Neural progenitor cell (in vitro differentiated cells): Measurements from ENCODE around the gene SLX4IP. TPM values are rescaled to one million over a fixed set of nuclear protein-coding genes. Genes with fewer than 3 reads are reported as not detected.

Source experiments
- DNase-seq: peaks from one replicate; pipeline ENCODE4 v3.0.0-alpha.2; 2016; ENCODE audit warnings: low spot score
- H2AFZ ChIP-seq: fragments of 200-600 bp; sonication (generic); replicated peaks from 2 replicates; pipeline ENCODE4 v1.6.1; 2016; ENCODE audit warnings: antibody characterized with exemption
- H3F3A ChIP-seq: fragments of 200-600 bp; sonication (generic); 2 replicates; pipeline ENCODE4 v1.6.1; 2016; ENCODE audit warnings: antibody characterized with exemption, low read depth
- H3K27ac ChIP-seq: fragments of 200-600 bp; sonication (generic); 2 replicates; pipeline ENCODE4 v1.5.1; 2016; ENCODE audit warnings: mild to moderate bottlenecking
- H3K27me3 ChIP-seq: fragments of 200-600 bp; sonication (generic); 2 replicates; pipeline ENCODE4 v1.6.1; 2016; ENCODE audit warnings: mild to moderate bottlenecking, moderate library complexity
- H3K36me3 ChIP-seq: fragments of 200-600 bp; sonication (generic); 2 replicates; pipeline ENCODE4 v1.5.1; 2016
- H3K4me1 ChIP-seq: fragments of 200-600 bp; sonication (generic); 2 replicates; pipeline ENCODE4 v1.6.1; 2016; ENCODE audit warnings: mixed run types
- H3K4me2 ChIP-seq: fragments of 200-600 bp; sonication (generic); 2 replicates; pipeline ENCODE4 v1.6.1; 2016
- H3K4me3 ChIP-seq: fragments of 200-600 bp; sonication (generic); 2 replicates; pipeline ENCODE4 v1.5.1; 2016
- H3K79me2 ChIP-seq: fragments of 200-600 bp; sonication (generic); 2 replicates; pipeline ENCODE4 v1.6.1; 2016; ENCODE audit warnings: low read depth
- H3K9ac ChIP-seq: fragments of 200-600 bp; sonication (generic); 2 replicates; pipeline ENCODE4 v1.6.1; 2016
- H3K9me3 ChIP-seq: fragments of 200-600 bp; sonication (generic); 2 replicates; pipeline ENCODE4 v1.5.1; 2016; ENCODE audit warnings: low read depth
- H4K20me1 ChIP-seq: fragments of 200-600 bp; sonication (generic); 2 replicates; pipeline ENCODE4 v1.6.1; 2016; ENCODE audit warnings: low read depth
- H3K27ac Mint-ChIP-seq: 3 replicates; pipeline ENCODE4 v1.8.0; 2021; ENCODE audit warnings: mixed read lengths
- H3K27me3 Mint-ChIP-seq: 2 replicates; pipeline ENCODE4 v1.8.0; 2022; ENCODE audit warnings: low read depth, mild to moderate bottlenecking, inconsistent platforms, moderate library complexity, mixed read lengths; ENCODE audit not compliant: insufficient read depth
- H3K36me3 Mint-ChIP-seq: 3 replicates; pipeline ENCODE4 v1.8.0; 2021; ENCODE audit warnings: mixed read lengths
- H3K4me1 Mint-ChIP-seq: 3 replicates; pipeline ENCODE4 v1.8.0; 2021; ENCODE audit warnings: mixed read lengths
- H3K4me3 Mint-ChIP-seq: 3 replicates; pipeline ENCODE4 v1.8.0; 2021; ENCODE audit warnings: mild to moderate bottlenecking, moderate library complexity, mixed read lengths
- H3K9me3 Mint-ChIP-seq: 3 replicates; pipeline ENCODE4 v1.8.0; 2020; ENCODE audit warnings: mixed read lengths
- EZH2 ChIP-seq: fragments of 200-600 bp; sonication (generic); IDR thresholded peaks from 2 replicates; pipeline ENCODE4 v1.6.1; 2017; ENCODE audit warnings: antibody characterized with exemption, mild to moderate bottlenecking, moderate library complexity
- EZH2phosphoT487 ChIP-seq: fragments of 200-600 bp; sonication (generic); IDR thresholded peaks from 2 replicates; pipeline ENCODE4 v1.6.1; 2017; ENCODE audit warnings: antibody characterized with exemption
- total RNA-seq: library from RNA; depleted of rRNA; stranded (reverse); fragments of >200 nt; gene quantifications from 2 replicates; pipeline ENCODE4 v1.2.3, GENCODE V29; 2015; ENCODE audit warnings: low replicate concordance
- TF ChIP-seq, protein P1 (sequence below): fragments of 200-600 bp; sonication (generic); IDR thresholded peaks from 2 replicates; pipeline ENCODE4 v1.5.1; 2017; ENCODE audit warnings: antibody characterized with exemption, mild to moderate bottlenecking

The SLX4IP gene
- total RNA-seq, 1 donor from 2014 or later: 9.5 TPM

GRCh38 chr20:10490706-10491105 is 55.6 kb downstream of the SLX4IP start:
- Mint-ChIP-seq H3K4me1 (peaks cover 34% of the 10 kb centered on the region), H3K27me3 (peaks cover 2% of the 10 kb centered on the region), H3K27ac (peak overlapping the region; percentile 96), H3K36me3 (peaks cover 3% of the 10 kb centered on the region), H3K4me3 (peak overlapping the region; percentile 8), H3K9me3 (peaks cover 2% of the 10 kb centered on the region)
- Histone ChIP-seq H3K4me2 (peak overlapping the region; percentile 63), H3K9ac (no peak overlapping the region), H2AFZ (peak overlapping the region; percentile 27), H4K20me1 (no peaks in the 10 kb centered on the region), H3K4me3 (no peak overlapping the region), H3K36me3 (no peaks in the 10 kb centered on the region), H3K9me3 (no peaks in the 10 kb centered on the region), H3K27ac (peak overlapping the region; percentile 62), H3F3A (peaks cover 22% of the 10 kb centered on the region), H3K27me3 (no peaks in the 10 kb centered on the region), H3K4me1 (peaks cover 37% of the 10 kb centered on the region), H3K79me2 (peaks cover 13% of the 10 kb centered on the region)
- TF ChIP-seq EZH2phosphoT487: no peak
- no peak for TF ChIP-seq EZH2
- TF ChIP-seq, protein P1, sequence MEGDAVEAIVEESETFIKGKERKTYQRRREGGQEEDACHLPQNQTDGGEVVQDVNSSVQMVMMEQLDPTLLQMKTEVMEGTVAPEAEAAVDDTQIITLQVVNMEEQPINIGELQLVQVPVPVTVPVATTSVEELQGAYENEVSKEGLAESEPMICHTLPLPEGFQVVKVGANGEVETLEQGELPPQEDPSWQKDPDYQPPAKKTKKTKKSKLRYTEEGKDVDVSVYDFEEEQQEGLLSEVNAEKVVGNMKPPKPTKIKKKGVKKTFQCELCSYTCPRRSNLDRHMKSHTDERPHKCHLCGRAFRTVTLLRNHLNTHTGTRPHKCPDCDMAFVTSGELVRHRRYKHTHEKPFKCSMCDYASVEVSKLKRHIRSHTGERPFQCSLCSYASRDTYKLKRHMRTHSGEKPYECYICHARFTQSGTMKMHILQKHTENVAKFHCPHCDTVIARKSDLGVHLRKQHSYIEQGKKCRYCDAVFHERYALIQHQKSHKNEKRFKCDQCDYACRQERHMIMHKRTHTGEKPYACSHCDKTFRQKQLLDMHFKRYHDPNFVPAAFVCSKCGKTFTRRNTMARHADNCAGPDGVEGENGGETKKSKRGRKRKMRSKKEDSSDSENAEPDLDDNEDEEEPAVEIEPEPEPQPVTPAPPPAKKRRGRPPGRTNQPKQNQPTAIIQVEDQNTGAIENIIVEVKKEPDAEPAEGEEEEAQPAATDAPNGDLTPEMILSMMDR: no peak
- DNase-seq: peak; percentile 44

GRCh38 chr20:10492065-10492464 is 57.0 kb downstream of the SLX4IP start:
- Histone ChIP-seq H3K27ac (no peak overlapping the region), H3K9me3 (no peaks in the 10 kb centered on the region), H4K20me1 (no peaks in the 10 kb centered on the region), H3K4me1 (peaks cover 40% of the 10 kb centered on the region), H3F3A (peaks cover 22% of the 10 kb centered on the region), H2AFZ (no peak overlapping the region), H3K4me3 (no peak overlapping the region), H3K36me3 (no peaks in the 10 kb centered on the region), H3K4me2 (no peak overlapping the region), H3K79me2 (peaks cover 13% of the 10 kb centered on the region), H3K27me3 (no peaks in the 10 kb centered on the region), H3K9ac (no peak overlapping the region)
- no peak for DNase-seq
- Mint-ChIP-seq H3K9me3 (peaks cover 2% of the 10 kb centered on the region), H3K27ac (no peak overlapping the region), H3K27me3 (peaks cover 2% of the 10 kb centered on the region), H3K36me3 (peaks cover 3% of the 10 kb centered on the region), H3K4me1 (peaks cover 39% of the 10 kb centered on the region), H3K4me3 (no peak overlapping the region)
- TF ChIP-seq EZH2phosphoT487: no peak
- TF ChIP-seq EZH2: no peak
- TF ChIP-seq, protein P1: no peak

GRCh38 chr20:10492844-10493243 is 57.7 kb downstream of the SLX4IP start:
- Mint-ChIP-seq H3K36me3 (no peaks in the 10 kb centered on the region), H3K4me1 (peaks cover 36% of the 10 kb centered on the region), H3K27me3 (peaks cover 1% of the 10 kb centered on the region), H3K27ac (no peak overlapping the region), H3K4me3 (no peak overlapping the region), H3K9me3 (peaks cover 2% of the 10 kb centered on the region)
- Histone ChIP-seq H3F3A (peaks cover 22% of the 10 kb centered on the region), H3K4me1 (peaks cover 37% of the 10 kb centered on the region), H3K9me3 (no peaks in the 10 kb centered on the region), H4K20me1 (no peaks in the 10 kb centered on the region), H3K4me3 (no peak overlapping the region), H3K9ac (no peak overlapping the region), H3K27me3 (no peaks in the 10 kb centered on the region), H3K4me2 (no peak overlapping the region), H3K36me3 (no peaks in the 10 kb centered on the region), H2AFZ (no peak overlapping the region), H3K79me2 (peaks cover 13% of the 10 kb centered on the region), H3K27ac (no peak overlapping the region)
- no peak for DNase-seq
- TF ChIP-seq, protein P1: no peak
- TF ChIP-seq EZH2: no peak
